ENCODE results near the gene VWC2L. TPM values are rescaled to one million over a fixed set of nuclear protein-coding genes. Genes with fewer than 3 reads are reported as not detected.

Gene VWC2L
- polyA plus RNA-seq, 2 of the 4 experiments (the other 2 are of a cell fraction), result not detected

DNA sequence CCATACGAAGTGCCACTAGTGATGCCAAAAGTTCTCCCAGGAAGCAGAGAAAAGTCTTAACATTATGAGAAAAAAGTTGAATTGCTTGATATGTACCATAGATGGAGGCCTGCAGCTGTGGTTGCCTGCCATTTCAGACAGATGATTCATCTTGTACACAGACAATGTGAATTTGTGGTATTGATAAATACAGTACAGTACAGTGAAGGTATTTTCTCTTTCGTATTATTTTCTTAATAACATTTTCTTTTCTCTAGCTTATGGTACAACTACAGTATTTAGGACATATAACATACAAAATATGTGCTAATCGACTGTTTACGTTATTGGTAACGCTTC lies 33.6 kb upstream of the VWC2L start:
- POLR2A ChIA-PET, result no interaction called here
- no peak for DNase-seq (ENCODE audit: low read depth in 1 of 2, low spot score in 1 of 2)
- CTCF ChIA-PET, result no interaction called here

DNA sequence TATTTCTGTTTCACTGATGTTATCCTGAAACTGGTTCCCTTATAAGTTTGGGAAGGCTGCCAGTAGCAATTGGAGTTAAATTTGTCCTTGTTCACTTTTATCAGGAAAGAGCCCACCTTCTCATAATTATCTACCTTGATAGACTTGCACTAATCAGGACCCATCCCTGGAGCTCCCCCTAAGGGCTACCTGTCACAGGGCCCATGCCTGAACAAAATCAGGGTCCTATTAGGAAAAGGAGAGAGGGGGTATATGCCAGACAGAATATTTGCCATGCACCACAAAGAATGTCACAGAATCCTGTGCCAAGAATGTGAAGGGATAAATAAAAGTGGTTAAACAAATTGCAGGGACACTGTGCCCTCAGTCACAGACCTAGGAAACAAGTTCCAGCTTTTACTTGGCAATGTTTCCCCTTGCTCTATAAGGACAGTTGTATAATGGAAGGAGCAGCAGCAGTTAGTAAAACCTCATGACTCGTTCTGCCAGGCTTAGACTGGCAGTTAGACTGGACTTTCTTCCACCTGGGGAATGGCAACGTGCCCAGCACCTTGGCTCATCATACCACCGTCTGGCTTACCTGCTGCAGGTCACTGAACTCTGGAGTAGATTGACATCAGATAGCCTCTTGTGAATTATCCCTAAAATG lies 32.3 kb upstream of the VWC2L start:
- ChIA-PET POLR2A (no interaction called here), CTCF (no interaction called here)
- no peak for FAIRE-seq
- no peaks in the 10 kb centered on the region for H3K9me3 ChIP-seq
- H3K4me1 ChIP-seq, result no peaks in the 10 kb centered on the region
- no peak overlapping the region for H3K4me2 ChIP-seq
- DNase-seq (ENCODE audit: low read depth in 1 of 2, low spot score in 1 of 2), result no peak
- no peak overlapping the region for H3K27ac ChIP-seq
- TF ChIP-seq RFX5 (IDR thresholded peaks at IDR 0.05), result no peak
- no peak for TF ChIP-seq TP53 (CRISPR knock-in tag; IDR thresholded peaks at IDR 0.05)
- no peak for TF ChIP-seq MYC (IDR thresholded peaks at IDR 0.05; ENCODE audit: borderline replicate concordance, low read length)
- no peak for TF ChIP-seq NFE2L2 (conservative IDR thresholded peaks at IDR 0.05; ENCODE audit: low read length)
- no peak for TF ChIP-seq CBX8 (IDR thresholded peaks at IDR 0.05)
- no peak for TF ChIP-seq RARB (CRISPR knock-in tag; IDR thresholded peaks at IDR 0.05)
- no peak for TF ChIP-seq MAFK (IDR thresholded peaks at IDR 0.05; ENCODE audit: partially characterized antibody)
- TF ChIP-seq BHLHE40 (IDR thresholded peaks at IDR 0.05; ENCODE audit: low read depth, low read length), result no peak
- TF ChIP-seq EHMT2 (IDR thresholded peaks at IDR 0.05; ENCODE audit: low read depth), result no peak
- TF ChIP-seq, protein P1, sequence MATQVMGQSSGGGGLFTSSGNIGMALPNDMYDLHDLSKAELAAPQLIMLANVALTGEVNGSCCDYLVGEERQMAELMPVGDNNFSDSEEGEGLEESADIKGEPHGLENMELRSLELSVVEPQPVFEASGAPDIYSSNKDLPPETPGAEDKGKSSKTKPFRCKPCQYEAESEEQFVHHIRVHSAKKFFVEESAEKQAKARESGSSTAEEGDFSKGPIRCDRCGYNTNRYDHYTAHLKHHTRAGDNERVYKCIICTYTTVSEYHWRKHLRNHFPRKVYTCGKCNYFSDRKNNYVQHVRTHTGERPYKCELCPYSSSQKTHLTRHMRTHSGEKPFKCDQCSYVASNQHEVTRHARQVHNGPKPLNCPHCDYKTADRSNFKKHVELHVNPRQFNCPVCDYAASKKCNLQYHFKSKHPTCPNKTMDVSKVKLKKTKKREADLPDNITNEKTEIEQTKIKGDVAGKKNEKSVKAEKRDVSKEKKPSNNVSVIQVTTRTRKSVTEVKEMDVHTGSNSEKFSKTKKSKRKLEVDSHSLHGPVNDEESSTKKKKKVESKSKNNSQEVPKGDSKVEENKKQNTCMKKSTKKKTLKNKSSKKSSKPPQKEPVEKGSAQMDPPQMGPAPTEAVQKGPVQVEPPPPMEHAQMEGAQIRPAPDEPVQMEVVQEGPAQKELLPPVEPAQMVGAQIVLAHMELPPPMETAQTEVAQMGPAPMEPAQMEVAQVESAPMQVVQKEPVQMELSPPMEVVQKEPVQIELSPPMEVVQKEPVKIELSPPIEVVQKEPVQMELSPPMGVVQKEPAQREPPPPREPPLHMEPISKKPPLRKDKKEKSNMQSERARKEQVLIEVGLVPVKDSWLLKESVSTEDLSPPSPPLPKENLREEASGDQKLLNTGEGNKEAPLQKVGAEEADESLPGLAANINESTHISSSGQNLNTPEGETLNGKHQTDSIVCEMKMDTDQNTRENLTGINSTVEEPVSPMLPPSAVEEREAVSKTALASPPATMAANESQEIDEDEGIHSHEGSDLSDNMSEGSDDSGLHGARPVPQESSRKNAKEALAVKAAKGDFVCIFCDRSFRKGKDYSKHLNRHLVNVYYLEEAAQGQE (IDR thresholded peaks at IDR 0.05), result no peak
- no peak for ATAC-seq
- 0% methylated on average over 3 of the region's 3 CpGs for WGBS (ENCODE audit: missing lambda C conversion rate)
- no peak overlapping the region for H3K4me3 ChIP-seq

More for the DNA sequence above, 33.6 kb upstream of the VWC2L start:
- H3K27ac ChIP-seq, result no peak overlapping the region
- FAIRE-seq, result no peak
- ATAC-seq, result no peak
- no peak overlapping the region for H3K4me3 ChIP-seq
- no peaks in the 10 kb centered on the region for H3K4me1 ChIP-seq
- no peaks in the 10 kb centered on the region for H3K9me3 ChIP-seq
- TF ChIP-seq RARB (CRISPR knock-in tag; IDR thresholded peaks at IDR 0.05) (no peak), ZNF302 (CRISPR knock-in tag; IDR thresholded peaks at IDR 0.05) (no peak), MAZ (IDR thresholded peaks at IDR 0.05; ENCODE audit: borderline replicate concordance, low read depth, low read length) (no peak), POLR2A (IDR thresholded peaks at IDR 0.05; ENCODE audit: low read length) (no peak), RFX5 (IDR thresholded peaks at IDR 0.05) (no peak)
- TF ChIP-seq, protein P2, sequence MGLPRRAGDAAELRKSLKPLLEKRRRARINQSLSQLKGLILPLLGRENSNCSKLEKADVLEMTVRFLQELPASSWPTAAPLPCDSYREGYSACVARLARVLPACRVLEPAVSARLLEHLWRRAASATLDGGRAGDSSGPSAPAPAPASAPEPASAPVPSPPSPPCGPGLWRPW (IDR thresholded peaks at IDR 0.05), result no peak
- no peak overlapping the region for H3K4me2 ChIP-seq
- WGBS (ENCODE audit: missing lambda C conversion rate), result 47% methylated on average over 5 of the region's 5 CpGs

DNA sequence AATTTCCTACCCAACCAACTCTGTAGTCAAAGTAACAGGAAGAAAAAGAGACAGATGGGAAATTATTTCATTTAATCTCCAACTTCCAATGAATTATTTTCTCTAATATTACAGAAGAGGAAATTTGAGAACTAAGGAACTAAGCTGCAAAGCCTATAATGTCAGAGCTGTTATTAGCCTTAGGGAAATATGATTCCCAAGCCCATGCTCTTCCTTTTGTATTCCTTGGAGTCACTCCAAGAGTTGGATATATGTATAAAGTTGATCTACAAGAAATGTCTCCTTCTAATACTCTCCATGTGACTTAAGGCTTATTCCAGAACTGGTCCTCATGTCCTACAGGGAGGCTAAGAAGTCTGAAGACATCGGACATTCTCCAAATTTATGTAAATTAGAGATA lies 31.6 kb upstream of the VWC2L start:
- Histone ChIP-seq H3K27ac (no peak overlapping the region), H3K4me1 (no peaks in the 10 kb centered on the region), H3K9me3 (no peaks in the 10 kb centered on the region), H3K4me2 (no peak overlapping the region), H3K4me3 (no peak overlapping the region)
- DNase-seq (ENCODE audit: low read depth in 1 of 2, low spot score in 1 of 2) (no peak), ATAC-seq (no peak), FAIRE-seq (no peak)
- ChIA-PET CTCF (no interaction called here), POLR2A (no interaction called here)
- WGBS (ENCODE audit: missing lambda C conversion rate), result 23% methylated on average over 1 of the region's 1 CpG
- TF ChIP-seq PHF8 (IDR thresholded peaks at IDR 0.05; ENCODE audit: borderline replicate concordance, low read depth) (no peak), EHF (CRISPR knock-in tag; IDR thresholded peaks at IDR 0.05) (no peak), MAZ (IDR thresholded peaks at IDR 0.05; ENCODE audit: borderline replicate concordance, low read depth, low read length) (no peak), RCOR1 (IDR thresholded peaks at IDR 0.05; ENCODE audit: low read depth, low read length) (no peak), CBX8 (IDR thresholded peaks at IDR 0.05) (no peak)

DNA sequence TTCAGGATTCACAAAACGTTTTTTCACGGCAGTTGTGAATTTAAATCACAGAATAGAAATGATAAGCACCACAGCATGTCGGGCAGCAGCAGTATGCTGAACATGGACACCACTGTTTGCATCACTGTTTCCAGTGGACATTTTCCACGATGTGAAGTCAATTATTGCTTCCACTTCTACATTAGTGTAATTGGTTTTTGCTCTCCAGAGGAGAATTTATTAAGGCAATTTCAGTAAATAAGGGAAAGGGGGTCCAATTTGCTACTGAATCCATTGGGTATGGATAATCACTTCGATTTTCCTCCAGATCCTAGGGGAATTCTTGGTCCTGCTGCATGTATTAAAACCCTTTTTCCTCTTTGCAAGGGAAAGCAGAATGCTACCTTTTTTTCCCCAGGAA lies 30.2 kb upstream of the VWC2L start:
- no peak overlapping the region for H3K27ac ChIP-seq
- no peaks in the 10 kb centered on the region for H3K9me3 ChIP-seq
- ChIA-PET POLR2A (no interaction called here), CTCF (no interaction called here)
- TF ChIP-seq, protein P3, sequence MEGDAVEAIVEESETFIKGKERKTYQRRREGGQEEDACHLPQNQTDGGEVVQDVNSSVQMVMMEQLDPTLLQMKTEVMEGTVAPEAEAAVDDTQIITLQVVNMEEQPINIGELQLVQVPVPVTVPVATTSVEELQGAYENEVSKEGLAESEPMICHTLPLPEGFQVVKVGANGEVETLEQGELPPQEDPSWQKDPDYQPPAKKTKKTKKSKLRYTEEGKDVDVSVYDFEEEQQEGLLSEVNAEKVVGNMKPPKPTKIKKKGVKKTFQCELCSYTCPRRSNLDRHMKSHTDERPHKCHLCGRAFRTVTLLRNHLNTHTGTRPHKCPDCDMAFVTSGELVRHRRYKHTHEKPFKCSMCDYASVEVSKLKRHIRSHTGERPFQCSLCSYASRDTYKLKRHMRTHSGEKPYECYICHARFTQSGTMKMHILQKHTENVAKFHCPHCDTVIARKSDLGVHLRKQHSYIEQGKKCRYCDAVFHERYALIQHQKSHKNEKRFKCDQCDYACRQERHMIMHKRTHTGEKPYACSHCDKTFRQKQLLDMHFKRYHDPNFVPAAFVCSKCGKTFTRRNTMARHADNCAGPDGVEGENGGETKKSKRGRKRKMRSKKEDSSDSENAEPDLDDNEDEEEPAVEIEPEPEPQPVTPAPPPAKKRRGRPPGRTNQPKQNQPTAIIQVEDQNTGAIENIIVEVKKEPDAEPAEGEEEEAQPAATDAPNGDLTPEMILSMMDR (IDR thresholded peaks at IDR 0.05), result no peak
- no peak for TF ChIP-seq MYC (IDR thresholded peaks at IDR 0.05; ENCODE audit: borderline replicate concordance, low read length)
- no peak overlapping the region for H3K4me2 ChIP-seq
- FAIRE-seq (no peak), DNase-seq (ENCODE audit: low read depth in 1 of 2, low spot score in 1 of 2) (no peak), ATAC-seq (no peak)
- no peak overlapping the region for H3K4me3 ChIP-seq
- H3K4me1 ChIP-seq, result no peaks in the 10 kb centered on the region
- 5% methylated on average over 5 of the region's 5 CpGs for WGBS (ENCODE audit: missing lambda C conversion rate)
